ENCODE results near the gene SLC23A3.

DNA sequence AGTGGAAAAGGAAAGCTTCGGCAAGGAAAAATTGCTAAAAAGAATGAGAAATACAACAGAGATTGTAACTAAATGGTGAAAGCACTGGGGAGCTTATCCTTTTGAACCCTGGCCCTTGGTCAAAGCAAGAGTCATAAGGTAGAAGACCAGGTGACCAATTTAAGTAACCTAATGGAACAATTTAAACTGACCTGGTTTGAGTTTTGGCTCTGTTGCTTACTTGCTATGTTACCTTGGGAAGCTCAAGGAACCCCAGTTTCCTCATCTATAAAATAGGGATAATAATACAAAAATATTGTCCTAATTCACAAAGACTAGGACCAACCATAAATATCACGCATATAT, 57.8 kb downstream of the SLC23A3 start:
- TF ChIP-seq, protein P1, sequence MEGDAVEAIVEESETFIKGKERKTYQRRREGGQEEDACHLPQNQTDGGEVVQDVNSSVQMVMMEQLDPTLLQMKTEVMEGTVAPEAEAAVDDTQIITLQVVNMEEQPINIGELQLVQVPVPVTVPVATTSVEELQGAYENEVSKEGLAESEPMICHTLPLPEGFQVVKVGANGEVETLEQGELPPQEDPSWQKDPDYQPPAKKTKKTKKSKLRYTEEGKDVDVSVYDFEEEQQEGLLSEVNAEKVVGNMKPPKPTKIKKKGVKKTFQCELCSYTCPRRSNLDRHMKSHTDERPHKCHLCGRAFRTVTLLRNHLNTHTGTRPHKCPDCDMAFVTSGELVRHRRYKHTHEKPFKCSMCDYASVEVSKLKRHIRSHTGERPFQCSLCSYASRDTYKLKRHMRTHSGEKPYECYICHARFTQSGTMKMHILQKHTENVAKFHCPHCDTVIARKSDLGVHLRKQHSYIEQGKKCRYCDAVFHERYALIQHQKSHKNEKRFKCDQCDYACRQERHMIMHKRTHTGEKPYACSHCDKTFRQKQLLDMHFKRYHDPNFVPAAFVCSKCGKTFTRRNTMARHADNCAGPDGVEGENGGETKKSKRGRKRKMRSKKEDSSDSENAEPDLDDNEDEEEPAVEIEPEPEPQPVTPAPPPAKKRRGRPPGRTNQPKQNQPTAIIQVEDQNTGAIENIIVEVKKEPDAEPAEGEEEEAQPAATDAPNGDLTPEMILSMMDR (IDR thresholded peaks at IDR 0.05): no peak
- TF ChIP-seq POLR2AphosphoS5 (IDR thresholded peaks at IDR 0.05; ENCODE audit: insufficient read depth in 1 of 2, low read depth in 1 of 2) (no peak), POLR2A (IDR thresholded peaks at IDR 0.05) (no peak)
